Esophagus muscularis mucosa (tissue), 3 donors: ENCODE results near the gene ANKS3.
A peak's percentile ranks its signal among the peaks of the same experiment; 100 is the strongest.

ENCODE experiments used
- POLR2A ChIP-seq: fragments of 450-650 bp; IDR thresholded peaks from one replicate; pipeline ENCODE4 v1.6.1; 2017; ENCODE audit warnings: antibody characterized with exemption, moderate library complexity, mild to moderate bottlenecking, low read depth
- POLR2AphosphoS5 ChIP-seq, 2 donors: sonication (generic); formaldehyde crosslinking; IDR thresholded peaks; one replicate each; pipeline ENCODE4 v1.6.1; 2017; ENCODE audit warnings: antibody characterized with exemption in 2 of 2
- TF ChIP-seq, protein P1 (sequence below), 3 experiments: fragments of 200-600 bp in 2 of 3; fragments of 450-650 bp in 1 of 3; sonication (generic) in 2 of 3; IDR thresholded peaks; one replicate each; pipeline ENCODE4 v1.5.1; 2017 to 2019; ENCODE audit warnings: antibody characterized with exemption in 3 of 3, mild to moderate bottlenecking in 2 of 3, moderate library complexity in 1 of 3

DNA sequence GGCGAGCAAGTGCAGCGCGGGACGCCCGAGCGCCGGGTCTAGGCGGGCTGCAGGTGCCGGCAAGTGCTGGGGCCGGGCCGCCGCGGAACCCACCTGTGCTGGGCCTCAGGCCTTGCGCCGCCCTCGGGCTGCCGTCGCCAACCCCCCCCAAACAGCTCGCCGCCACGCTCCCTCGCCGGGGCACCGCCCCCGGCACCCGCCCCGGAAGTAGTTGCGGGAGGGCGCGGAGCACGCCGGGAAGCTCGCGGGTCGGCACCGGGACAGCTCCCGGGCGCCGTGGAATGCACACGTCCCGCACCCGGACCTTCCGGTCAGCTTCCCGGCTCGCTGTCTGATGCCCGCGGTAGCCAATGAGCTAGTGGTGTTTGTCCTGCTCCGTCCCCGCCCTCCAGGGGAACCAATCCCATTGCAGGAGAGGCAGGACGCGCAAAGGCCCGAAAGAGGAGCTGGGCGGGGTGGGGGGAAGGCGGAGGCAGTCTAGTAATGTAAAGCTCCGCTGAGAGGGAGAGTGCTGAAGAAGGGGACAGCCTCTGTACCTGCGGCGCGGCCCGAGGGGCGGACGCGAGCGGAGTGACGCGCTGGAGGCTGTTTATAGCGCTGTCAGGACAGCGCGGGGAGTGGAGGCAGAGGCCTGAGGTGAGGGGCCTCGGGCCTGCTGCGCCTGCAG, at the start of gene ANKS3, which contains the start of gene DNAAF8:
- TF ChIP-seq, protein P1, sequence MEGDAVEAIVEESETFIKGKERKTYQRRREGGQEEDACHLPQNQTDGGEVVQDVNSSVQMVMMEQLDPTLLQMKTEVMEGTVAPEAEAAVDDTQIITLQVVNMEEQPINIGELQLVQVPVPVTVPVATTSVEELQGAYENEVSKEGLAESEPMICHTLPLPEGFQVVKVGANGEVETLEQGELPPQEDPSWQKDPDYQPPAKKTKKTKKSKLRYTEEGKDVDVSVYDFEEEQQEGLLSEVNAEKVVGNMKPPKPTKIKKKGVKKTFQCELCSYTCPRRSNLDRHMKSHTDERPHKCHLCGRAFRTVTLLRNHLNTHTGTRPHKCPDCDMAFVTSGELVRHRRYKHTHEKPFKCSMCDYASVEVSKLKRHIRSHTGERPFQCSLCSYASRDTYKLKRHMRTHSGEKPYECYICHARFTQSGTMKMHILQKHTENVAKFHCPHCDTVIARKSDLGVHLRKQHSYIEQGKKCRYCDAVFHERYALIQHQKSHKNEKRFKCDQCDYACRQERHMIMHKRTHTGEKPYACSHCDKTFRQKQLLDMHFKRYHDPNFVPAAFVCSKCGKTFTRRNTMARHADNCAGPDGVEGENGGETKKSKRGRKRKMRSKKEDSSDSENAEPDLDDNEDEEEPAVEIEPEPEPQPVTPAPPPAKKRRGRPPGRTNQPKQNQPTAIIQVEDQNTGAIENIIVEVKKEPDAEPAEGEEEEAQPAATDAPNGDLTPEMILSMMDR (IDR thresholded peaks at IDR 0.05): peak in 1 of 3 experiments; percentile 11
- no peak for TF ChIP-seq POLR2A
- peak; percentile 69 to 93 for TF ChIP-seq POLR2AphosphoS5 (IDR thresholded peaks at IDR 0.05)
